ENCODE data around the gene KCNK13. TPM values are rescaled to one million over a fixed set of nuclear protein-coding genes. Genes with fewer than 3 reads are reported as not detected.

The KCNK13 gene
- total and polyA plus RNA-seq, 4 donors: 0.99 to 2.7 (median 1.9) TPM

GRCh38 chr14:90058876-90059458 is 2.8 kb upstream of the KCNK13 start:
- no peaks in the 10 kb centered on the region for H3K9me3 ChIP-seq (ENCODE audit: control insufficient read depth, insufficient read depth, low read length)
- no peak overlapping the region for H3K4me3 ChIP-seq (ENCODE audit: low read depth, low read length)
- H3K27ac ChIP-seq (ENCODE audit: low read depth, low read length): no peak overlapping the region
- peaks cover 52% of the 10 kb centered on the region for H3K27me3 ChIP-seq (ENCODE audit: control insufficient read depth, insufficient read depth, low read length)
- peaks cover 23% of the 10 kb centered on the region for H3K4me1 ChIP-seq (ENCODE audit: control insufficient read depth, insufficient read depth, low read length)
- no CpG with 5 or more reads among the region's 7 CpGs for WGBS (ENCODE audit: insufficient coverage)
- DNase-seq (ENCODE audit: low read depth in 4 of 6, low spot score in 6 of 6): no peak
- H3K36me3 ChIP-seq (ENCODE audit: control insufficient read depth, insufficient read depth, low read length): no peaks in the 10 kb centered on the region

GRCh38 chr14:90060312-90060964 is 1.4 kb upstream of the KCNK13 start:
- Histone ChIP-seq H3K4me3 (ENCODE audit: low read depth, low read length) (peak overlapping the region; percentile 42), H3K27me3 (ENCODE audit: control insufficient read depth, insufficient read depth, low read length) (peaks cover 63% of the 10 kb centered on the region), H3K27ac (ENCODE audit: low read depth, low read length) (no peak overlapping the region), H3K4me1 (ENCODE audit: control insufficient read depth, insufficient read depth, low read length) (peaks cover 23% of the 10 kb centered on the region), H3K36me3 (ENCODE audit: control insufficient read depth, insufficient read depth, low read length) (no peaks in the 10 kb centered on the region), H3K9me3 (ENCODE audit: control insufficient read depth, insufficient read depth, low read length) (no peaks in the 10 kb centered on the region)
- under 1% methylated on average over 80 of the region's 80 CpGs for WGBS (ENCODE audit: insufficient coverage)
- DNase-seq (ENCODE audit: low read depth in 4 of 6, low spot score in 6 of 6): peak in 5 of 6 donors; percentile 15 to 83 (median 48)

- no peak overlapping the region for H3K27ac ChIP-seq (ENCODE audit: low read depth, low read length)
These were observed 669 bp upstream of the KCNK13 start for GRCh38 chr14:90060965-90061684.

GRCh38 chr14:90062127-90062794 is 467 bp downstream of the KCNK13 start:
- Histone ChIP-seq H3K27ac (ENCODE audit: low read depth, low read length) (no peak overlapping the region), H3K9me3 (ENCODE audit: control insufficient read depth, insufficient read depth, low read length) (no peaks in the 10 kb centered on the region), H3K27me3 (ENCODE audit: control insufficient read depth, insufficient read depth, low read length) (peaks cover 61% of the 10 kb centered on the region), H3K4me3 (ENCODE audit: low read depth, low read length) (peak overlapping the region; percentile 16), H3K36me3 (ENCODE audit: control insufficient read depth, insufficient read depth, low read length) (no peaks in the 10 kb centered on the region), H3K4me1 (ENCODE audit: control insufficient read depth, insufficient read depth, low read length) (peaks cover 23% of the 10 kb centered on the region)
- WGBS (ENCODE audit: insufficient coverage): under 1% methylated on average over 63 of the region's 63 CpGs
- peak in 2 of 6 donors; percentile 27 to 42 for DNase-seq (ENCODE audit: low read depth in 4 of 6, low spot score in 6 of 6)

More at GRCh38 chr14:90060965-90061684, 669 bp upstream of the KCNK13 start:
- Histone ChIP-seq H3K4me1 (ENCODE audit: control insufficient read depth, insufficient read depth, low read length) (peaks cover 23% of the 10 kb centered on the region), H3K9me3 (ENCODE audit: control insufficient read depth, insufficient read depth, low read length) (no peaks in the 10 kb centered on the region), H3K4me3 (ENCODE audit: low read depth, low read length) (peak overlapping the region; percentile 18), H3K36me3 (ENCODE audit: control insufficient read depth, insufficient read depth, low read length) (no peaks in the 10 kb centered on the region), H3K27me3 (ENCODE audit: control insufficient read depth, insufficient read depth, low read length) (peaks cover 65% of the 10 kb centered on the region)
- WGBS (ENCODE audit: insufficient coverage): under 1% methylated on average over 59 of the region's 60 CpGs
- DNase-seq (ENCODE audit: low read depth in 4 of 6, low spot score in 6 of 6): no peak

- peaks cover 61% of the 10 kb centered on the region for H3K27me3 ChIP-seq (ENCODE audit: control insufficient read depth, insufficient read depth, low read length)
- H3K4me1 ChIP-seq (ENCODE audit: control insufficient read depth, insufficient read depth, low read length): peaks cover 23% of the 10 kb centered on the region
- DNase-seq (ENCODE audit: low read depth in 4 of 6, low spot score in 6 of 6): no peak
- no peak overlapping the region for H3K27ac ChIP-seq (ENCODE audit: low read depth, low read length)
- 36% methylated on average over 11 of the region's 11 CpGs for WGBS (ENCODE audit: insufficient coverage)
- no peaks in the 10 kb centered on the region for H3K36me3 ChIP-seq (ENCODE audit: control insufficient read depth, insufficient read depth, low read length)
- H3K9me3 ChIP-seq (ENCODE audit: control insufficient read depth, insufficient read depth, low read length): no peaks in the 10 kb centered on the region
- peak overlapping the region; percentile 16 for H3K4me3 ChIP-seq (ENCODE audit: low read depth, low read length)
These were observed 1.2 kb downstream of the KCNK13 start for GRCh38 chr14:90062822-90063539.

GRCh38 chr14:90072350-90072749 is 10.6 kb downstream of the KCNK13 start:
- H3K9me3 ChIP-seq (ENCODE audit: control insufficient read depth, insufficient read depth, low read length): no peaks in the 10 kb centered on the region
- H3K27ac ChIP-seq (ENCODE audit: low read depth, low read length): no peak overlapping the region
- DNase-seq (ENCODE audit: low read depth in 4 of 6, low spot score in 6 of 6): no peak
- 67% methylated on average over 3 of the region's 6 CpGs for WGBS (ENCODE audit: insufficient coverage)
- H3K27me3 ChIP-seq (ENCODE audit: control insufficient read depth, insufficient read depth, low read length): peaks cover 6% of the 10 kb centered on the region
- no peak overlapping the region for H3K4me3 ChIP-seq (ENCODE audit: low read depth, low read length)
- H3K36me3 ChIP-seq (ENCODE audit: control insufficient read depth, insufficient read depth, low read length): no peaks in the 10 kb centered on the region
- no peaks in the 10 kb centered on the region for H3K4me1 ChIP-seq (ENCODE audit: control insufficient read depth, insufficient read depth, low read length)

GRCh38 chr14:90079576-90079975 is 17.8 kb downstream of the KCNK13 start:
- H3K36me3 ChIP-seq (ENCODE audit: control insufficient read depth, insufficient read depth, low read length): no peaks in the 10 kb centered on the region
- H3K27me3 ChIP-seq (ENCODE audit: control insufficient read depth, insufficient read depth, low read length): no peaks in the 10 kb centered on the region
- 86% methylated on average over 1 of the region's 2 CpGs for WGBS (ENCODE audit: insufficient coverage)
- no peaks in the 10 kb centered on the region for H3K9me3 ChIP-seq (ENCODE audit: control insufficient read depth, insufficient read depth, low read length)
- H3K27ac ChIP-seq (ENCODE audit: low read depth, low read length): no peak overlapping the region
- H3K4me3 ChIP-seq (ENCODE audit: low read depth, low read length): no peak overlapping the region
- no peak for DNase-seq (ENCODE audit: low read depth in 4 of 6, low spot score in 6 of 6)
- H3K4me1 ChIP-seq (ENCODE audit: control insufficient read depth, insufficient read depth, low read length): no peaks in the 10 kb centered on the region

GRCh38 chr14:90087433-90087832 is 25.6 kb downstream of the KCNK13 start:
- Histone ChIP-seq H3K36me3 (ENCODE audit: control insufficient read depth, insufficient read depth, low read length) (no peaks in the 10 kb centered on the region), H3K4me3 (ENCODE audit: low read depth, low read length) (no peak overlapping the region), H3K27me3 (ENCODE audit: control insufficient read depth, insufficient read depth, low read length) (no peaks in the 10 kb centered on the region), H3K27ac (ENCODE audit: low read depth, low read length) (no peak overlapping the region), H3K4me1 (ENCODE audit: control insufficient read depth, insufficient read depth, low read length) (no peaks in the 10 kb centered on the region), H3K9me3 (ENCODE audit: control insufficient read depth, insufficient read depth, low read length) (peaks cover 2% of the 10 kb centered on the region)
- DNase-seq (ENCODE audit: low read depth in 4 of 6, low spot score in 6 of 6): peak in 1 of 6 donors; percentile 14
- 60% methylated on average over 2 of the region's 6 CpGs for WGBS (ENCODE audit: insufficient coverage)

GRCh38 chr14:90088176-90088575 is 26.4 kb downstream of the KCNK13 start:
- Histone ChIP-seq H3K4me3 (ENCODE audit: low read depth, low read length) (no peak overlapping the region), H3K4me1 (ENCODE audit: control insufficient read depth, insufficient read depth, low read length) (no peaks in the 10 kb centered on the region), H3K27me3 (ENCODE audit: control insufficient read depth, insufficient read depth, low read length) (no peaks in the 10 kb centered on the region), H3K36me3 (ENCODE audit: control insufficient read depth, insufficient read depth, low read length) (no peaks in the 10 kb centered on the region), H3K9me3 (ENCODE audit: control insufficient read depth, insufficient read depth, low read length) (peaks cover 2% of the 10 kb centered on the region), H3K27ac (ENCODE audit: low read depth, low read length) (no peak overlapping the region)
- no peak for DNase-seq (ENCODE audit: low read depth in 4 of 6, low spot score in 6 of 6)
- WGBS (ENCODE audit: insufficient coverage): 84% methylated on average over 2 of the region's 2 CpGs
